ELR (cell line): ENCODE data around the gene BTBD9.

Experiments
- DNase-seq: peaks from one replicate; pipeline ENCODE4 v3.0.0-alpha.2; 2015; ENCODE audit warnings: low read depth

BTBD9 gene

DNA sequence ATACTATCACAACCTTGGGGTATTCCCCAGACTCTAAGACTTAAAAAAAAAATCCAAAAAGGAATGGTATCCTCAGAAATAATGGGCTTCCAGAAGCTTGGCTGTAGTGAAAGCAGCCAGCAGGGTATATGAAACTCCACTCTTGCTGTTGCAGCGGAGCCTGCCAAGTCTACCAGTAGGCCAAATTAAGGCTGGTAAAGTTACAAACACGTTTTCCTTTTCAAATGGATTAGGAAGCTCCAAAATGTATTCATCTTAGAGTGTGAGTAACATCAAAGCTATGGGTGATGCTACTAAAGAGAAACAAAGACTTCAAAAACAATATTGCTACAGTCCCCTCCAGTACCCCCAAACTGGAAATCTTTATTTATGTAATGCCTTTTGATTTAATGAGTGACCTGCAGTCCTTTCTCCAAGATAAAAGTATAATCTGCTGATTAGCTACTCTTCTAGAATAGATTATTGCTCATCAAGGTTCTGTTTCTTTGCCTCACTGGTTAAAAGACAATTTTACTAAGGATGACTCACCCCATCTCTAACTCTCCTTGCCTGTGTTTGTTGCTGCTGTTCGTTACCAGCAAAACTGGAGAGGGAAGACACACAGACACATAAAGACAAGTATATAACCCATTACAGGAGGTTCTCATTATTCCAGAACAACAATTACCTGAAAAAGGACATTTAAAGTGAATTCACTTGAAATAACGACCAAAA is 84.9 kb downstream of the BTBD9 start:
- peak; percentile 67 for DNase-seq

DNA sequence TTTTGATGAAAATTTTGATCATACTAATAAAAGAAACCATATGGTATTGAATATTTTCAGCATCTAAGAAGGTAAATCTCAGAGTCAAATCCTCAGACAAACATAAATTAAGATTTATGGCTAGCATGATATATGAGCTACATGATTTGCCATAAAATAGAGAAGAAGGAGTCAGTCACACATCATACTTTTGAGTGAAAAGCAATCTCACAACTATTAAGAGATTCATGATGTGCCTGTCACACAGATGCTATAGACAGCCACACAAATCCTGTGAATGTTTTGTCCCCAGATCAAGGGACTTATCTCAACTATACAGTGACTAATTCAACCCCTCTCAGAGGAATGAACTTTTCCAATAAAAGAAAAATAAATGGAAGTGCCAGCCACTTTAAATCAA is 85.7 kb downstream of the BTBD9 start:
- no peak for DNase-seq

DNA sequence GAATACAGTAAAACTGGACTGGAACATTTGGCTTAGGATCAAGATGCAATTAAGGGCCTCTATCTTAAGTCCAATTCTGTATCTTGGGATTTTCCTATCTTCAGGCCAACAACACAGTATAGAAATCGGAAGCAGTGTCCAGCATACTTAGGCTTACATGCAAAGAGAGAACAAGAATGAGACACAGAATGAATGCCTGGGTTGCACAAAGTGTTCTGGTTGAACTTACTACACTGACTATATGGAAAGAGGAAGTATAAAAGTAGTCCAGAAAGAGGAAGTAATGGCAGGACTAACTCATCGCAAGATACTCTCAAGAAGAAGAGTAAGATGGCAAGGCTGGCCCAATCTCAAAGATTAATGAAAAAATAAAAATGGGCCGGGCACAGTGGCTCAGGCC is 87.6 kb downstream of the BTBD9 start:
- no peak for DNase-seq

DNA sequence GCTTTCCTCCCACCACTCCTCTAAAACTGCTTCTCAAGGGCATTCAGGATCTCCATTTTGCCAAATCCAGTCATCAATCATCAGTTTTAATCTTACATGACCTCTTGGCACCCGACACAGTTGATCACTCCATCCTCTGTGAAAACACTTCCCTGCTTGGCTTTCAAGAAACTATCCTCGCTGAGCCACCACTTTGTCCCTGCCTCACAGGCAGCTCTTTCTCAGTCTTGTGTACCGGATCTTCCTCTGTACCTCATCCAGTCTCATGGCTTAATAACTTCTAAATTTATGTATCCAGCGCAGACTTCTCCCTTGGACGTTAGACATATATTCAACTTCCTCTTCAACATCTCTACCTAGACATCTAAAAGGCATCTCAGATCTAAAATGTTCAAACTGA is 89.9 kb downstream of the BTBD9 start:
- no peak for DNase-seq

DNA sequence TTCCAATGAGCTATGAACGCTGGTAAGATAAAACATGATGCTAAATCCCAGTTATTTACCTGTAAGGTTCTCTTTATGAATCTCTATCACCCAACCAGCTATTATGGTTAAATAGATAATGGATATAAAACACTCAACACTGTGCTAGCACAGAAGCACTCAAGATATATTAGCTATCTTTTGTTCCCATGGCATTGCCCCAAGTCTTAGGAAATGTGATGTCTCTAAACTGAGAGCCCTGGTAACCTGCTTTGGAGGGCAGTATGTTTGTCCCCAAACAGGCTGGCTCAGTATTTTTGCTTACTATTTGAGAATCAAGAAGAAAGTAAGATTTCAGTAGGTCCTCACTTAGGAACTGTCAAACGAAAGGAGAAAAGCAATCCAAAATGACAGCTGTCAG is 90.5 kb downstream of the BTBD9 start:
- no peak for DNase-seq

DNA sequence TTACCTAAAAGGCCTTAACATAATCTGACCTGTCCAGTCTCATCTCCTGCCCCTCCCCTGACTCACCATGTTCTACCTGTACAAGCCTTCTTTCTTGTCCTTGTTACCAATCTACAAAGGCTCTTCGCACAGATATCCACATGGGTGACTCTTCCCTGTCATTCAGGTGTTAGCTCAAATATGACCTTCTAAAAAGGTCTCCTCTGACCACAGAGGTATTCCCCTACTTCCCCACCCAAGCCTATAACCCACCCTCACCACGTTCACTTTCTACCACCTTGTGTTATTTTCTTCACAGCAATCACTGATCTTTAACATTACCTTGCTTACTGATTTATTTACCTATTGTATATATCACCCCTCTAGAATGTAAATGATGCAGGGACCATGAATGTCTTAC is 96.7 kb downstream of the BTBD9 start:
- no peak for DNase-seq

DNA sequence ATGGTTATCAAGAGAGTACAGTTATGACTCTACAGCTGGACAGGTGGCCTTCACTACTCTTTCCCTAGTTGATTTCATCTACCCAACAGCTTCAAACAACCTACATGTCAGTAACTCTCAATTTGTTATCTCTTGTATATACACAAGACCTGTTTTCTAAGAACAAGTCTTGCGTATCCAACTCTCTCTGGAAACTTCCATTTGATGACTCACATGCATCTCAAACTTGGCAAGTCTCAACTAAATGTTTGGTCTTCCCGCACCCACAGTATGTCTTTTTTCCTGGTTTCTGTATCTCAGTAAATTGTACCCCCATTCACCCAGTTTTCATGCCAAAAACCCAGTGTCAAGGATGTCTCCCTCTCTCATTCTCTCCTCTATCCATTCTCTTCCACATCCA is 97.7 kb downstream of the BTBD9 start:
- no peak for DNase-seq

DNA sequence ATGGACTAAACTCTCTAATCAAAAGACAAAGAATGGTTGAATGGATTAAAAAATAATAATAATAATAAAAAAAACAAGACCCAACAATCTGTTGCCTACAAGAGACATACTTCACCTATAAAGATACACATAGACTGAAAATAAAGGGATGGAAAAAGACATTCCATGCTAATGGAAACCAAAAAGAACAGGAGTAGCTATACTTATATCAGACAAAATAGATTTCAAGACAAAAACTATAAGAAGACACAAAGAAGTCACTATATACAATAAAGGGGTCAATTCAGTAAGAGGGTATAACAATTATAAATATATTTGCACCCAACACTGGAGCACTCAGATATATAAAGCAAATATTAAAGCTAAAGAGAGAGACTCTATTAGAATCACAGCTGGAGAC is 106.7 kb downstream of the BTBD9 start:
- no peak for DNase-seq

DNA sequence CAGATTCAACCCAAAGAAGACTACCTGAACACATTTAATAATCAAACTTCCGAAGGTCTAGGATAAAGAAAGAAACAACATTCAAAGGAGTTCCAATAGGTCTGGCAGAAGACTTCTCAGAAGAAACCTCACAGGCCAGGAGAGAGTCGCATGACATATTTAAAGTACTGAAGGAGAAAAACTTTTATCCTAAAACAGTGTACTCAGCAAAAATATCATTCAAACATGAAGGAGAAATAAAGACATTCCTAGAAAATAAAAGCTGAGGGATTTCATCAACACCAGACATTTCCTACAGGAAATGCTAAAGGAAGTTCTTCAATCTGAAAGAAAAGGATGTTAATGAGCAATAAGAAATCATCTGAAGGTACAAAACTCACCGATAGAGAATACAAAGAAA is 108.6 kb downstream of the BTBD9 start:
- DNase-seq: no peak

DNA sequence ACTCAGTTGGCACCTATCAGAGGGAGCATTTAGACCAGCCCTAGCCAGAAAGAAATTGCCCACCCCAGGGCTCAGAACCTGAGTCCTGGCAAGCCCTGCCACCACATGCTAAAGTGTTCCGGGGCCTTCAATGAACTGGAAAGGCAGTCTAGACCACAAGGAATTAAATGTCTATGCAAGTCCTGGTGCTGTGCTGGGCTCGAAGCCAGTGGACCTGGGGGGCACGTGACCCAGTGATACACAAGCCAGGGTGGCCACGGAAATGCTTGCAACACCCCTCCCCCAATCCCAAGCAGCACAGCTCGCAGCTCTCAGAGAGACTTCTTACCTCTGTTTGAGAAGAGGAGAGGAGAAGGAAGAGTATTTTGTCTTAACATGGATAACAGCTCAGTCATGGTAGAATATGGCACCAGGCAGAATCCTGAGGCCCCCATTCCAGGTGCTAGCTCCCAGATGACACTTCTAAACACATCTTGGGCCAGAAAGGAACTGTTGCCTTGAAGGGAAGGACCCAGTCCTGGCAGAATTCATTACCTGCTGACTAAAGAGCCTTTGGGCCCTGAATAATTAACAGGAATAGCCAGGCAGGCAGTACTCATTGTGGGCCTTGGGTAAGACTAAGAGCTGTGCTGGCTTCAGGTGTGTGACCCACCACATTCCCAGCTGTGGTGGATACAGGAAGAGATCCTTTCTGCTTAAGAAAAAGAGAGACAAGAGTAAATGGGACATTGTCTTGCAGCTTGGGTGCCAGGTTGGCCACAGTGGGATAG is 111.3 kb downstream of the BTBD9 start:
- no peak for DNase-seq

DNA sequence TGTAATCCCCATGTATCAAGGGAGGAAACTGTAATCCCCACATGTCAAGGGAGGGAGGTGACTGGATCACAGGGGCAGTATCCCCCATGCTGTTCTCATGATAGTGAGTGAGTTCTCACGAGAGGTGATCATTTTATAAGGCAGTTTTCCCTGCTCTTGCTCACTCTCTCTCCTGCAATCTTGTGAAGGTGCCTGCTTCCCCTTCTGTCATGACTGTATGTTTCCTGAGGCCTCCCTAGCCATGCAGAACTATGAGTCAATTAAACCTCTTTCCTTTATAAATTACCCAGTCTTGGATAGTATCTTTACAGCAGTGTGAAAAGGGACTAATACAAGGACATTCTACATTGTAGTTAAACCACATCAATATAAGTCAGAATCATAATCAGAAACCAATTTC is 112.4 kb downstream of the BTBD9 start:
- no peak for DNase-seq

DNA sequence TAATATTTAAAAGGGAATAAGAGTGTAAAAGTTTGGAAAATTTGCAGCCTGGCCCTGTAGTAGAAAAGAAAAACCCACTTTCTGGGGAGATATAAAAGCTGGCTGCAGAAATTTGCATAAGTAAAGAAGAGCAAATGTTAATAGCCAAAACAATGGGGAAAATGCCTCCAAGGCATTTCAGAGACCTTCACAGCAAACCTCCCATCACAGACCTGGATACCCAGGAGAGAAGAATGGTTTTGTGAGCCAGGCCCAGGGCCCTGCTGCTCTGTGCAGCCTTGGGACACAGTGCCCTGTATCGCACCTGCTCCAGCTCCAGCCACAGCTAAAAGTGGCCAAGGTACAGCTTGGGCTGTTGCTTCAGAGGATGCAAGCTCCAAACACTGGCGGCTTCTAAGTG is 113.8 kb downstream of the BTBD9 start:
- no peak for DNase-seq

DNA sequence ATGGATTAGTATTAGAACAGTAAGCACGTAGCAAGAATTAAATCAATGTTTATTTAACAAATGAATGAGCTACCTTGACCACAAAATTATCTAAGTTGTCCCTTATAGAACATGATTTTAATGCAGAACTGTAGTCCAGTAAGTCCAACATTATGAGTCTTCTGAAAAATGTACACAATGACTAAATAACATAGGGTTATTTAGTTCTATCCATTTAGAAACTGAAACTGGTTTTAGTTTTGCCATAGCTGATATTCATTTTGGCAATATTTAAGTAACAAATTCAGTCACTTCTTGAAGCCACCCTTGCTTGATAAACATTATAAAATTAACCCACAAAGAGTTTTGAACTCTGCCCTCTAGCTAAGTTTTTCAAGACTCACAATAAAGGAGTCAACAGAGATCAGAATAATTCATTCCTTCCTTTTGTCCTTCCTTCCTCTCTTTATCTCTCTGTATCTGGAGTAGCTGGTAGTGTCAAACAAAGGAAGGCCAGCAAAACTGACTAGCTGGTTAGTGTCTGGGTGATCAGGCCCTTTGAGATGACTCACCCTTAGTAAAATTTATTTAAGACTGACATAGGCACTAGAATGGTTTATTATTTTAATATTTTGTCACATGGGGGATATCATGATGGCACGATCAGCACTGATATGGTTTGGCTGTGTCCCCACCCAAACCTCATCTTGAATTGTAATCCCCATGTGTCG is 115.1 kb downstream of the BTBD9 start:
- peak; percentile 45 for DNase-seq

DNA sequence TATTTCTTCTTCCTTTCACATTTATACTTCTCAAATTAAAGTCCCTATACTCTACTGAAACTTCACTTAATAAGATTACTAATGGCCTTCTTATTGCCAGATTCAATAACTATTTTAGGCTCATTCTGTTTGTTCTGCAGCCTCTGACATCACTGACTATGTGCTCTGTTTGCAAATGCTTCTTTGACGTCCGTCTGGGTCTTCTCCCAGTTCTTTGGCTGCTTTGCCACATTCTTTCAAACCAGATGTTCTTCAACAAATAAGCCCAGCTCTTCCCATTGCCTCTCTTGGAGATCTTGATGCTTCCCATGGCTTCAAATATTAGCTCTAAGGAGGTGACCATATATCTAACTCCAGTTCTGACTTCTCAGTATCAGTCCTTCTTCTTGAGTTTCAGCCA is 117.4 kb downstream of the BTBD9 start:
- no peak for DNase-seq

DNA sequence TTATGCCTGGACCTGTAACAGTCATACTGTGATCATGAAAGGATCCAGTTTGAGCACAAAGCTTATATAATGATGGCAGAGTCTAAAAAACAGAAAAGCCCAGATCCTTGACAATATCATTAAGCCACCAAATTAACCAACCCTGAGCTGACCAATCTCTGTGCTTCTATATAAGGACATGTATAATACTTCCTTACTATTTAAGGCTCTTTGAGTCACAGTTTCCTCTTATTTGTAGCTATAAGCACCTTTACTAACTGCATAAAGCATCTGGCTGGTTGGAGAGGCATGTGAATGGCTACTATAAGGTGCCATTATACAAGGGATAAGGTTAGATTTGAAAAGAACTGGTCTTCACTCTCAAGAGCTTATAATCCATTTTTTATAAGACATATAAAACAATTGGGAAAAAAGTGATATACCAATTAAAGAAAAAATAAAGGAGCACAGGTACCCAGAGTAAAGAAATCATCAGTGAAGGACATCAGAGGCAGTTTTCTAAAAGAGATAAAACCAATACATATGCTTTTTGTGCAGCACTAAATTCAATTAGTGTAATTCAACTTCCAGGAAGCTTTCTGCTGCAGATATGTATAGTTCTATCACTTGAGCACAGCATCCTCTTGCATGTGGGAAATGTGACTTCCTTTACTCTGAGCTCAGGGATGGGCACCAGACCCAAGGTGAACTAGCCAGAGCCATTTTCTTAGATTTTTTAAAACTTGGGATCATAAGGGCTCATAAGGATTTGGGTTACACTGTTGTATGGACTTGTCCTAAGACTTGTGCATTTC is 121.0 kb downstream of the BTBD9 start:
- DNase-seq: no peak

DNA sequence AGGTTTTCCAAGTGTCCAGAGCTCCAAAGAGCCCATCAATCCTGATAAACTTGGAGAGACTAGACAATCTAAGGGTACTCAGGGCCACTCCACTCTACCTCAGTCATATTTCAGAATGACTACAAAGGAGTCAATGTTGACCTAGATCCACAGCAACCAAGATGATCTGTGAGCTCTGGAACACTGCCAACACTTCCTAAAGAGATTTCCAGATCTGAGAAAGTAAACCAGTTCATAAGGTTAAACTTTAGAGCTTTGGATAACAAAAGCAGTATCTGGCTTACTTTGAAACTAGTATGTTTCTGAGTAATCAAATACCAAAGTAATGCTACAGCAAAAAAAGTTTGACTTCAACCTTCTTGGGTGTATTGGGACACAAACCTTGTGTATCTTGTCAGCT is 122.7 kb downstream of the BTBD9 start:
- peak; percentile 17 for DNase-seq

DNA sequence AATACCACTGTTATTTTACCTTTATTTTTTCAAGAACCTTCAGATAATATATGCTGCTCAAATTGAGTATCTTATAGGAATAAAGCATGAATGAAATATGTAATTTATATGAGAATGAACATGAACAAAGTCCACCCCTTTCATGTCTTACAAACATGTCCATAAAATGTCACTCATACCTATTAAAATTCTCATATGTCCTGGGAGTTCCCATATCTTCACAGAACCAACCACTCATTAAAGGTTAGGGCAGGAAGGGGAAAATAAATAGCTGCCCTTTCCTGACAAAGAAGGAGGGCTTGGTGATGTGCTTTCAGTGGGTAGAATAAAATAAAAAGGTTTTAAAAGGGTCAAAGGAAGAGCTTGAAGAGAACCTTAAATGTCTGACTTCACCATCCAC is 125.3 kb downstream of the BTBD9 start:
- no peak for DNase-seq

DNA sequence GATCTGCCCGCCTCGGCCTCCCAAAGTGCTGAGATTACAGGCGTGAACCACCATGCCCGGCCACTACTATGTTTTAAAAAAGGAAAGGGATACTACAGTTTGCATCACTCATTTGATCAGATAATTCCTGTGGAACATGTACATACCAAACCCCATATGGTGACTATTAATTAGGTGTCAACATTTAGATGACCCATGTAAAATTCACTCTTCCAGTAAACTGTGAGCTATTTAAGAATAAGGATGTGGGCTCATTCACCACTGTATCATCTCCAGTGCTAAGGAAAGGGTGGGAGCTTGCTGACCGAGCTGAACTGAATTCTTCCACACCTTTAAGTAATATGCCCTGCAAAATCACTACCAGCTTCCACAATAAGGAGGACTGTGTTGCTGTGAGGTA is 127.5 kb downstream of the BTBD9 start:
- DNase-seq: peak; percentile 16

DNA sequence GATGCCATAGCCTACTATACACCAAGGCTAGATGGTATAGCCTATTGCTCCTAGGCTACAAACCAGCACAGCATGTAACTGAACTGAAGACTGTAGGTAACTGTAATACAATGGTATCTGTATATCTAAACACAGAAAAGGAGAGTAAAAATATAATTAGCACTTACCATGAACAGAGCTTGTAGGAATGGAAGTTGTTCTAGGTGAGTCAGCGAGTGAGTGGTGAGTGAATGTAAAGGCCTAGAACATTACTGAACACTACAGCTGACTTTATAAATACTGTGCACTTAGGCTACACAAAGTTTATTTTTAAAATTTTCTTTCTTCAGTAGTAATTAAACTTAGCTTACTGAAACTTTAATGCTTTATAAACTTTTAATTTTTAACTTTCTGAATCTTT is 129.5 kb downstream of the BTBD9 start:
- DNase-seq: peak; percentile 73

DNA sequence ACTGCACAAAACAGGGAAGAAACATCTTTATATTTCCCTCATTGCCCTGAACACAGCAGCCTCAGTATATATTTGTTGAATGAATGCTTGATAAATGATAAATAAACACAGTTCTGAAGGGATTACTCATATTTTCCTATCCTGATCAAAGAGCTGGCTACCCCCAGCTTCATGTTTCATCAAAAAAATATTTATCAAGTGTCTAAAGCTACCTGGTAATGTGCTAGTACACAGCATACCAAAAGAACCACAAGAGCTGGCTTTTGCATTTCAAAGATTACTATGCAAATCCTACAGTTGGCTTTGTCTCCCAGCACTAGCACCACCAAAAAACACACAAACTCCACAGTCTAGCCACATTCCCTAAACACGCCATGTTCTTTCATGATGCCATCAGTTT is 130.0 kb downstream of the BTBD9 start:
- DNase-seq: peak; percentile 88

DNA sequence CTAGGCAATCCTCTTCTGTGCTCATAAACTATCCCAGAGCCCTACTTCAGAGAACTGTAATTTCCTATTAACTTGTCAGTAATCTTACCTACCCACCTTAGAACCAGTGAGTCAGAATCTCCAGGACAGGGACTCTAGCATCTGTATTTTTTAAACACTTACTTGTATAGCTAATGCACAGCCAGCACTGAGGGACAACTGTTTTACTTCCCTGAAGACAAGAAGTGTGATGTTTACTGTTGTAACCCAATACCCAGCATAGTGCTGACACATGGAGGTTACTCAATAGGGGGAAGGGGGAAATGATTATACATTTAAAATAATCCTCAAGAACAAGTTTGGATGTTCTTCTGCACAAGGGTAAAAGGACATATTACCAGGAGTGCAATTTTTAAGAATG is 130.8 kb downstream of the BTBD9 start:
- peak; percentile 51 for DNase-seq

DNA sequence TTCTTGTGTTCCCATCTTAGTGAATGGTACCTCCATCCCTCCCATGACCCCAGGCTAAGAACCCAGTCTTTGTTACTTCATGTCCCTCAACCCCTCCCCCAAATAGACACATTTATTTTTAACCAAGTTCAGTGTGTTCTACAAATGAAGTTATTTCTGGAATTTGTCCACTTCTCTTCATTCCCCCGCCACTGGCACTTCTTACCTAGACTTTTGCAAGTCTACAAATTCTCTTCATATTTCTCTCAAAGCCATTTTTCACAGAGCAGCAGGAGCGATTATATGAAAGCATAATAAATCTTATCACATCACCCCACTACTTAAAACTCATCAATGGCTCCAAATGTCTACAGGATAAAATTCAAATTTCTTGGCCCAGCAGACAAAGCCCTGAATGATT is 131.4 kb downstream of the BTBD9 start:
- DNase-seq: no peak
